Activated CD4-positive, alpha-beta T cell treated with anti-CD3 and anti-CD28 coated beads for 24 hours (primary cell): ENCODE results near the gene SLC9A7.
A peak's percentile ranks its signal among the peaks of the same experiment; 100 is the strongest.

ENCODE experiments used
- DNase-seq, 2 donors: peaks; one replicate each; pipeline ENCODE4 v3.0.0-alpha.2; 2020; ENCODE audit warnings: low read depth in 2 of 2

The SLC9A7 gene

GRCh38 chrX:46573892-46574773 lies 184.8 kb downstream of the SLC9A7 start:
- peak in 1 of 2 donors; percentile 31 for DNase-seq

GRCh38 chrX:46573331-46573891 lies 185.5 kb downstream of the SLC9A7 start, which contains the start of gene CHST7:
CHST7 (plus strand) TSS chrX:46573765; CDS start chrX:46573932, 167 bp downstream.
- no peak for DNase-seq

DNA sequence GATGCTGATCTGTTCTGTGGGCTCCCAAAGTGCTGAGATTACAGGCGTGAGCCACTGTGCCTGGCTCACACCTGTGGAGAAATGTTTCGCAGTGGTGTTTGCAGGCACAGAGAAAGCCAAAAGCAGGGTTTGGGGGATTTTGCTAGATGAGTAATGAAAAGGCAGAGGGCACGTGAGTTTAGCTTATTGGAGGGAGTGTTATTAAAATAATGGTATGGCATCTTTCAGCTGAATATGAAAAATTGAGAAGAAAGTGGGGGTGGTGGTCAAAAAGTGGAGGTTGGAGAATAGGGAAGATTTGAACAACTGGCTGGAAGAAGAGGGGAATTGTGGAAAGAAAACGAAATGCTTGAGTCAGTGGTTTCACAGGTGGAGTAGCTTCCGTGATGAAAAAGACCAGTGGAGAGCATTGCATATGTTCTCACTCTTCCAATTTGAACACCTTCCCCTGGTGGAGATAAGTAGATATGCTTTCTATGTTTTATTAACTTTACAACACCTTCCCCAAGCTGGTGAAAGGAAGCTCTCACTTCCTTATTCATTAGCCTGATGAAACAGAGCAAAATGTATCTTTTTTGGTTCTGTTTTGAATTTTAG lies 186.5 kb downstream of the SLC9A7 start:
- no peak for DNase-seq

GRCh38 chrX:46571423-46572339 lies 187.2 kb downstream of the SLC9A7 start:
- DNase-seq, result no peak

DNA sequence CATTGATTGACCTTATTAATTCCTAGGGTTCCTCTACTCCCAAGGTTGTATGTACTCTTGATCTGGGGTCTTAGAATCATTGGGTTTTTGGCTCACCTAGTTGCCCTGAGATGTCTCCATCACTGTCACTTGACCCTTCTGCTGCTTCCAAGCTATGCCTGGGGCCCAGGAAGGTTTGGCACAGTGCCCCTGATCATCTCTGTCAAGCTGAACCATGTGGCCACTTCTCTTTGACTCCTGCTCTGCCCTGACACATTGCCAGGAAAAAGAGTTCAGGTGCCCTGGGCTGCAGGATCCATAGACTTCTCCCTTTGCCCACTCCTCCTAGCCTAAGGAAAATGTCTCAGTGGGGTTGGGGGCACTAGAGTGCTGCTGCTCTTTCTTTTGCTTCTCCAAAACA lies 189.3 kb downstream of the SLC9A7 start:
- no peak for DNase-seq

DNA sequence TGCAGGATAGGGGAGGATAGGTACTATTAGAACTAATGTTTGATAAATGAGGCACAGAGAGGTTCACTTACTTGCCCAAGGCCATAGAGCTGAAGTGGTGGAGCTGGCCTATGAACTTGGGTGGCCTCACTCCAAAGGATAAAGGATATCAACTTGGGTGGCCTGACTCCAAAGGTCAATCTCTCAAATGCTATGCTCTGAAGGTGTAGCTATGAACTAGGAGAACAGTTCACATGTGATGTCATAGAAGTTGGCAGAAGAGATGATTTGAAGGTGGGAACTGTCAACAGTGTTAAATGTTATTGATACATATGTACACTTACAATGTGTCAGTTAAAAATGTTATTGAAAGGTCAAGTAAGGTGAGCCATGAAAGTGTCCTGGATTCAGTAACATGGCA lies 191.5 kb downstream of the SLC9A7 start:
- no peak for DNase-seq

DNA sequence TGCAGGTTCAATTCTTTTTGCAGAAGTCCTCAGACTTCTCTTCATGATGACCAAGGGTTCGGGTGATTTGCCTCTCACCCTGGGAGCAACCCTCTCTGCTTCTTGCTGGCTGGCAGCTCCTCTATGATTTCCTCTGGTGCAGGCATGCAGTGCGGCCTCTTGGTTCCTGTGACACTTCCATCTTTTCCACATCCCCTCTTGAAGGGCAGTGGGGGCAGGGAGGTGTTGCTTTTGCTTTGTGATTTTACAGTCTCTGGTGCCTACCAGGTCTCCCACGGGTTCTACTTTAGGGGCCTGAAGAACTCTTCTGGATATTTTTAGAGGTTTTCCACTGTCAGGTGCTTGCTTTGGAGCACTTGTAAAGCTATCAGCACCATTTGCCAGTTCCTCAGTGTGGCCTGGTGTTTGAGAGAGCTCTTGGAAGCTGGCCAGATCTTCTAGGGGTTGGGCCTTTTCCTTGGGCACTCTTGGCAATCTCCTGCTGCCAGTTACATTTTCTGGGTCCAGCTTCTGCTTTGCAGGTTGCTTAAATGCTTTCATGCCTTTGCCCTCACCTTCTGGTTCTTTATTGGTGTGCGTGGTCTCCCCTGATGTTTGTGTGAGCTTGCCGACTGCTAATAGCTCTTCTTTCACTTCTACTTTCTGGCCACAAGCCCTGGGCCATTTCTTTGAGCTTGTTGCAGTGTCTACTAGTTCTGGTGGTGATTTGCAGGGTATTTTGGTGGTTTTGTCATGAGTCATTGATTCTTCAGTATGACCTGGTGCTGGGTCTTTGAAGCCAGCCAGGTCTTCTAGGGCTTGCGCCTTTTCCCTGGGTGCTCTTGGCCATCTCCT lies 196.9 kb downstream of the SLC9A7 start:
- no peak for DNase-seq

- DNase-seq, result no peak
These were observed 199.9 kb downstream of the SLC9A7 start for GRCh38 chrX:46559062-46559461.

- DNase-seq, result no peak
These were observed 204.0 kb downstream of the SLC9A7 start for GRCh38 chrX:46554942-46555341.

- DNase-seq, result no peak
These were observed 205.0 kb downstream of the SLC9A7 start for GRCh38 chrX:46553935-46554334.

DNA sequence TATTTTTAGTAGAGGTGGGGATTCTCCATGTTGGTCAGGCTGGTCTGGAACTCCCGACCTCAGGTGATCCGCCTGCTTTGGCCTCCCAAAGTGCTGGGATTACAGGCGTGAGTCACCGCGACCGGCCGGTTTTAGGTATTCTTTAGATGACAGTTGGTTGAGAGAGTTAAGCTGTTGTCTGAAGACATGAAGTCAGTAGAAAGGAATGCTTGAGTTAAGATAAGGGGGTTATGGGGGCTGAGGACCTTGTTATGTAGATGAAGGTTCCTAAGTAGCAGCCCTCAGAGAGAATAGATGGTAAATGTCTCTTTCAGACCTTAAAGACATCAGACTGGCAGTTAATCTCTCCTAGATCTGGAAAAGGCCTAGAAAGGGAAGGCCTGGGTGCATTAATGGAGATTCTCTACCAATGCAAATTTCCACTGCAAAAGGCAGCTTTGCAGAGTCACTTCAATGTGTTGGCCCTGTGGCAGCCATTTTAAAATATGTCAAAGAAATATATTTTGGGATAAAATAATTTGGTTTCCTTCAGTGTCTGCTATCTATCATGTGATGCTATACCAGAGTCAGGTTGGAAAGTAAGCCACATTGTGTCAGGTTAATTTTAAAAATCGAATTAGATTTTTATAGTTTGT lies 207.3 kb downstream of the SLC9A7 start:
- DNase-seq, result no peak

GRCh38 chrX:46549914-46550313 lies 209.0 kb downstream of the SLC9A7 start:
- no peak for DNase-seq
